HUES6 (cell line): ENCODE data around the gene C2CD2.

Source experiments
- H3K27ac ChIP-seq: 2 replicates; pipeline ENCODE4 v1.7.0; 2013; ENCODE audit warnings: low read depth, mild to moderate bottlenecking, low read length, inconsistent platforms
- H3K27me3 ChIP-seq: 2 replicates; pipeline ENCODE4 v1.6.1; 2013; ENCODE audit warnings: low read length; ENCODE audit not compliant: control insufficient read depth, insufficient read depth
- H3K36me3 ChIP-seq: 2 replicates; pipeline ENCODE4 v1.6.1; 2013; ENCODE audit warnings: low read length; ENCODE audit not compliant: control insufficient read depth, insufficient read depth
- H3K4me1 ChIP-seq: 2 replicates; pipeline ENCODE4 v1.6.1; 2013; ENCODE audit warnings: low read length; ENCODE audit not compliant: control insufficient read depth, insufficient read depth
- H3K4me3 ChIP-seq: 2 replicates; pipeline ENCODE4 v1.5.1; 2013; ENCODE audit warnings: low read depth, low read length
- H3K9ac ChIP-seq: one replicate; pipeline ENCODE4 v1.6.1; 2013; ENCODE audit warnings: mild to moderate bottlenecking, low read length
- H3K9me3 ChIP-seq: 2 replicates; pipeline ENCODE4 v1.6.1; 2013; ENCODE audit warnings: low read depth, low read length; ENCODE audit not compliant: control insufficient read depth, insufficient read depth

C2CD2 gene

GRCh38 chr21:41919666-41920398, 34.0 kb downstream of the C2CD2 start:
- no peak overlapping the region for H3K27ac ChIP-seq
- no peak overlapping the region for H3K4me3 ChIP-seq
- no peaks in the 10 kb centered on the region for H3K9me3 ChIP-seq
- H3K4me1 ChIP-seq = no peaks in the 10 kb centered on the region
- H3K9ac ChIP-seq = no peak overlapping the region
- no peaks in the 10 kb centered on the region for H3K36me3 ChIP-seq
- no peaks in the 10 kb centered on the region for H3K27me3 ChIP-seq

- no peak overlapping the region for H3K27ac ChIP-seq
- H3K27me3 ChIP-seq = no peaks in the 10 kb centered on the region
- H3K9me3 ChIP-seq = no peaks in the 10 kb centered on the region
- no peak overlapping the region for H3K4me3 ChIP-seq
- no peaks in the 10 kb centered on the region for H3K4me1 ChIP-seq
- no peak overlapping the region for H3K9ac ChIP-seq
- no peaks in the 10 kb centered on the region for H3K36me3 ChIP-seq
Measured at GRCh38 chr21:41918561-41919358, 35.1 kb downstream of the C2CD2 start.

GRCh38 chr21:41917531-41917930, 36.3 kb downstream of the C2CD2 start:
- Histone ChIP-seq H3K9me3 (no peaks in the 10 kb centered on the region), H3K27ac (no peak overlapping the region), H3K9ac (no peak overlapping the region), H3K4me3 (no peak overlapping the region), H3K4me1 (no peaks in the 10 kb centered on the region), H3K27me3 (no peaks in the 10 kb centered on the region), H3K36me3 (0 out of 2 replicates have a peak, but pooled peaks cover 2% of the 10 kb centered on the region)

DNA sequence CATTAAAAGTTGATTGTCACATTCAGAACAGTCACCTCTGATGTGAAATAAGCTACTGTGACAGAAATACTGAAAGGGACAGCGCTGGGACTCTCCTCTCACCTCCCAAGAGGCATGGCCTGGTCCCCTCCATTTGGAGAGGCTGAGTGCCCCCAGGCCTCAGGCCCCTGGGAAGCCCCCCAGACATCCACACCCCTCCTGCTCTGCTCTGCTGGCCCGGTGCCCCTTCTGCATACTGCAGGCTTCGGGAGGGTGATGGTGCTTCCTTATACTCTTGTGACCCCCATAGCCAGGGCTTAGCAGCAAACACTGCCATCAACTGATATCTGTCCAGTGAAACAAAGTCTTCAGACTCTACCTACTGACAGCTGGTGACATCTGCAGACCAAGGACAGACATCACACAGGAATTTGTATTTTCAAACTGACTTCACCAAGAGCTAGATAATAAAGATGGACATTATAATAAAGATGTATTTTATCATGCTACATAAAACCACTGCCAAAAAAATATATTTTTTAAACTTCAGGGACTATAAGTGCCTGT, 36.9 kb downstream of the C2CD2 start:
- H3K27ac ChIP-seq = no peak overlapping the region
- peaks cover 5% of the 10 kb centered on the region; the same call in 1 of the 2 replicates for H3K36me3 ChIP-seq
- no peak overlapping the region for H3K9ac ChIP-seq
- H3K27me3 ChIP-seq = no peaks in the 10 kb centered on the region
- no peak overlapping the region for H3K4me3 ChIP-seq
- H3K4me1 ChIP-seq = no peaks in the 10 kb centered on the region
- H3K9me3 ChIP-seq = no peaks in the 10 kb centered on the region

DNA sequence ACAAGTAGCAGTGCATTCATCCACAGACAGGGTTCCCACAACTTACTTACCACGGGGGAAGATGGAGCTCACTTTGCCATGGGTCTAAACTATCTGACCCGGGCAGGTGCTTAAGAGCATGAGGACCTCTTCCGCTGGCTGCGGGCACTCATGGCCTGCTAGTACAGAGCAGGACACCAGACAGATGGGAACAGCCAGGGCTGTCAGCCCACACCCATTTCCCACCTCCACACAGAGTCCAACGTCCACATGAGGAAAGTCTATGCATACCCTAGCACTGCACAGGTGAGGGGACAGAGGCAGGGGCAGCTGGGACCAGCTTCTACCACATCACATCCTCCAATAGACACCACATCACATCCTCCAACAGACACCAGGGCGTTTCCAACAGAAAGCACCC, 38.9 kb downstream of the C2CD2 start:
- no peak overlapping the region for H3K9ac ChIP-seq
- no peak overlapping the region for H3K27ac ChIP-seq
- peaks cover 5% of the 10 kb centered on the region; the same call in 1 of the 2 replicates for H3K36me3 ChIP-seq
- H3K4me1 ChIP-seq = no peaks in the 10 kb centered on the region
- H3K9me3 ChIP-seq = no peaks in the 10 kb centered on the region
- H3K27me3 ChIP-seq = no peaks in the 10 kb centered on the region
- no peak overlapping the region for H3K4me3 ChIP-seq

DNA sequence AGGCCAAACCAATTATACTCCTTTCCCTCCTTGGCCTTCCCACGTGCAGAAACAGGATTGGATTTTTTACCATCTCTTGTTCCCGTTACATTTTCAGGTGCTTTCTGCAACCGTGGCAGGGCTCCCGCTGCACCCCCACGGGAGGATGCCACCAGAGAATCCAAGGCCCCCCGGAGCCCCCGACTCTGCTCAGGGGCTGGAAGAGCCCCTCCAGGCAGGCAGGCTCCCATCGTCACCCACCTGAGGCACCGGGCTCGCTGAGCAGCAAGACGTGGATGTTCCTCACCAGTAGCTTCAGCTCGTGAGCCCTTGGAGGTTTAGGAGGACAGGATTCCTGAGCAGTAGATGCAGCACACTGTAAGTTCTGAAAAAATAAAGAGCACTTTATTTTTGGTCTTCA, 39.5 kb downstream of the C2CD2 start:
- peaks cover 5% of the 10 kb centered on the region; the same call in 1 of the 2 replicates for H3K36me3 ChIP-seq
- H3K4me1 ChIP-seq = no peaks in the 10 kb centered on the region
- H3K27ac ChIP-seq = no peak overlapping the region
- no peaks in the 10 kb centered on the region for H3K27me3 ChIP-seq
- H3K9me3 ChIP-seq = no peaks in the 10 kb centered on the region
- no peak overlapping the region for H3K9ac ChIP-seq
- no peak overlapping the region for H3K4me3 ChIP-seq

- H3K9ac ChIP-seq = no peak overlapping the region
- no peak overlapping the region for H3K4me3 ChIP-seq
- H3K27ac ChIP-seq = no peak overlapping the region
- H3K9me3 ChIP-seq = no peaks in the 10 kb centered on the region
- peaks cover 5% of the 10 kb centered on the region; the same call in 1 of the 2 replicates for H3K36me3 ChIP-seq
- no peaks in the 10 kb centered on the region for H3K4me1 ChIP-seq
- no peaks in the 10 kb centered on the region for H3K27me3 ChIP-seq
Measured at GRCh38 chr21:41913230-41913629, 40.6 kb downstream of the C2CD2 start.

DNA sequence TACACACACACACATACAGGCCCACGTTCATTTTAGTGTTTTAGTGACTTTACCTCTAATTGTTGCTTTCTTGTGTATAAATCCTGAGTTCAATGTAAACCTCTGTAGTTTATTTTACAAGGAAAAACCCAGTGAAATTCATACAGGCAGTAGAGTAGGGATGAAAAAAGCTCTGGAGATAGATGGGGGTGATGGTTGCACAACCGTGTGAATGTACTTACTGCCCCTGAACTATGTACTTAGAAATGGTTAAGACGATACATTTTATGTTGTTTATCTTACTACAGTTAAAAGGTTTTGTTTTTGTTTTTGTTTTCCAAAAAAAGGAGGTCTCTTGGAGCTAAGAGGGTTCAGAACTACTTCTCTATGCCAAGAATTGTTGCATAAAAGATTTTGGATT, 45.0 kb downstream of the C2CD2 start:
- Histone ChIP-seq H3K4me1 (no peaks in the 10 kb centered on the region), H3K36me3 (peaks cover 12% of the 10 kb centered on the region), H3K9ac (no peak overlapping the region), H3K27me3 (no peaks in the 10 kb centered on the region), H3K4me3 (no peak overlapping the region), H3K27ac (no peak overlapping the region), H3K9me3 (no peaks in the 10 kb centered on the region)

DNA sequence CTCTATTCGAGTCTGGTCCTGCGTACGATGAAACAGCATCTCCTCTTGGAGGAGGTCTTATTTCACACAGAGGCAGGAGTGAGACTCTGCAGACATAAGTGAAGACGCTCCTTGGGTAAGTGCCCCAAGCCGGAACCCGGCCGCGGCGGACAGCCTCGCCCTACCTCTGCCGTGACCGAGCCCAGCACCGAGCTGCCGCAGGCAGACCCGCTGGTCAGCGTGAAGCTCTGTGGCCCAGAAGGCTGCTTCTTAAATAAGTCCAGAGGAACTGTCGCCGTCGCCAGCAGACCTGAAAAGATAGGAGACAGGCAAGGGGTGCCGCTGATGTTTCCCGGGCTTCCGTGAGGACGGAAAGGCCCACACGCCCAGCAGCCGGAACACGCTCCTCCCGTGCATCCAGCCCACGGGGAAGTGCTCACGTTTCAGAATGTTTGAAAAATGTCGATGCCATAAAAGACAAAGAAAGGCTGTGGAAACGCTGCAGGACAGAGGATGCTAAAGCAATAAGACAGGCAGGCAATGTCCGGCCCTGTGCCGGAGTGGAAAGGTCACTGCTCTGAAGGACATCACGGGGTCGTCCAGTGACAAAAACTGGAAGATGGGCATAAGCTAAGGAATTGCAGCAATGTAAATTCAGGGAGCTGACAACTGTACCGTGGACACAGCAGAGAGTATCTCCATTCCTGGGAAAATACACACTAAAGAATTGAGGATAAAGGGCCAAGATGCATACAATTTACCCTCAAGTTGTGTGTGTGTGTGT, 46.1 kb downstream of the C2CD2 start:
- Histone ChIP-seq H3K27ac (no peak overlapping the region), H3K9me3 (no peaks in the 10 kb centered on the region), H3K27me3 (no peaks in the 10 kb centered on the region), H3K9ac (no peak overlapping the region), H3K36me3 (peaks cover 10% of the 10 kb centered on the region), H3K4me1 (no peaks in the 10 kb centered on the region), H3K4me3 (no peak overlapping the region)

- Histone ChIP-seq H3K27me3 (no peaks in the 10 kb centered on the region), H3K4me1 (no peaks in the 10 kb centered on the region), H3K36me3 (peaks cover 7% of the 10 kb centered on the region), H3K9me3 (no peaks in the 10 kb centered on the region), H3K27ac (no peak overlapping the region), H3K4me3 (no peak overlapping the region), H3K9ac (no peak overlapping the region)
Measured at GRCh38 chr21:41906770-41907169, 47.0 kb downstream of the C2CD2 start.
